ENCODE measurements around the gene C10orf71.

DNA sequence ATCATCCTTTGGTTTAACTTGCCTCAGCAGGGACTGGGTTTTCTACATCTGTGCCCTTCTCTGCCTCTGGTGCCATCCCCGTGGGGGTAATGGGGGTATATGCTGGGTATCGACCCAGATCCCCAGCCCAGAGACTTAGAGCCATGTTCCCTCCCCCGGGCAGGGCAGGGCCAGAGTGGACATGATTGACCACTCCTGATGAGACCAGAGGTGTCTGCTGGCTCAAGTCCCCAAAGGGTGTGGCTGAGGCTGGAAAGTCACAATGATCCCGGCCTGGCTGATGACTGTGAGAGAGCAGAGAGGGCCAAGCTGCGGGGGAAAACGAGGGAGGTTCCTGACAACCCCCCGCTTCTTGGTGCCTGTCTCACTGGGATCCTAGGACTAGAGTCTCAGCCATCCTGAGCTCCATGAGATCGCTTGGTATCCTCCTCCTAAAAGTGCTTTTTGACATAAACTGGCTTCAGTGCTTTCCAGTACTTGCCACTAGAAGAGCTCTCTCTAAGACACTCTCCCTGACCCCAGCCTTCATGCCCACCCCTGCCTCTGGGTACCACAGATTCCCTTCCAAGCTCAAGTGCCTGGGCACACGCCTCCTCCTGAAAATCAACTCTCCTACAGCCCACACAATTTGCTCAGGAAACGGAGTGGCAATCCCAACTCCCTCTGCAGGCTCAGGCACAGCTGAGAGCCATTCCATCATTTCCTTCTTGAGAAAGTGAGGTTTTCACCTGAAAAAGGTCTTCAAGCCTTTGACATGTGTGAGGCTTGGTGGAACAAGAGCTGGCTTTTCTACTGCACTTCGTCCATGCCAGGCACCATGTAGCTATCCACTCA lies 63.0 kb downstream of the C10orf71 start:
- TF ChIP-seq POLR2AphosphoS5 (IDR thresholded peaks at IDR 0.05), result no peak
- TF ChIP-seq CTCF (IDR thresholded peaks at IDR 0.05), result no peak
- TF ChIP-seq POLR2A (IDR thresholded peaks at IDR 0.05), result no peak
